NCI-H146 (cell line): ENCODE data around the gene ZNF547.

ENCODE experiments used
- DNase-seq: peaks from one replicate; lab custom pipeline; 2025; lab: John Stamatoyannopoulos, UW

Gene ZNF547

DNA sequence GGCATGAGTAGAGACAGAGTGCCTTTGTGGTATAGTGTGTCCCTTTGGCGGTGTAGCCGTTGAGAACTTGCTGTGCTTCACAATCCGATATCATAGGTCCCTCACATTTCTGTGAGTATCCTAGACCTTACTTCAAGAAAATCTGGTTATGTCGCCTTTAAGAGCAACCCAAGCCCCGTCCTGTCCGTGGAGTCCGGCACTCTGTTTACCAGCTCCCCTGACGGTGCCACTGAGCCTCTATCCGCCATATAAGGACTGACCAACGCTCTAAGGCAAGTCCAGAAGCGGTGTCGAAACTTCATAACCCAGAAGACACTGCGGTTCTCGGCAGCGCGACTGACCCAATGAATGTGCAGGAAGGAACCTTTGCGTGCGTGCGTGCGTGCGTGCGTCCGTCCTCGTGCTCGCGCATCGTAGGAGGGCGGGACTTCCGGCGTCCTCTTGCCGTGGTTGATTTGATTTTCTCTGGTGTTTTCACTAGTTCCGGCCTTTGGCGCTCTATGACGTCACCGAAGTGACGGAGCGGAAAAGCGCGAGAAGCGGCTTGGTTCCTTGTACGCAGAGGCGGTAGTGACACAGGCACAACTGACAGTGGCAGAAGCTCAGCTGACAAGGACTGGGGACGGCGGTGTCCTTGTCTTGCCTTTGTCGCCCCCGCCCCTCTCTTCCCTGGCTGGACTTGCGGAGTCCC, at the start of gene ZNF547, which contains the start of gene TRAPPC2B:
TSS of gene ZNF547 (plus strand) at position 555 of the 691 bp plus-strand sequence. CDS start 5,005 bp downstream, outside the sequence.
TSS of gene TRAPPC2B (plus strand) at position 555 of the 691 bp plus-strand sequence. CDS start 1,283 bp downstream, outside the sequence.
- DNase-seq = peak; percentile 100

DNA sequence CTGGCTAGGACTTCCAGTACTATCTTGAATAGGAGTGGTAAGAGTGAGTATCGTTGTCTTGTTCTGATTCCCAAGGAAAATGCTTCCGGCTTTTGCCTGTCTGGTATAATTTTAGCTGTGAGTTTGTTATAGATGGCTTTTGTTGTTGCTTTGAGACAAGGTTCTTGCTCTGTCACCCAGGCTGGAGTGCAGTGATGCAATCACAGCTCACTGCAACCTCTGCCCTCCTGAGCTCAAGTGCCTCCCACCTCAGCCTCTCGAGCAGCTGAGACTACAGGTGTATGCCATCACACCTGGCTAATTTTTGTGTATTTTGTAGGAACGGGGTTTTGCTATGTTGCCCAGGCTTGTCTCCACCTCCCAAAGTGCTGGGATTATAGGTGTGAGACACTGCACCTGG, 49.2 kb upstream of the ZNF547 start:
- no peak for DNase-seq

DNA sequence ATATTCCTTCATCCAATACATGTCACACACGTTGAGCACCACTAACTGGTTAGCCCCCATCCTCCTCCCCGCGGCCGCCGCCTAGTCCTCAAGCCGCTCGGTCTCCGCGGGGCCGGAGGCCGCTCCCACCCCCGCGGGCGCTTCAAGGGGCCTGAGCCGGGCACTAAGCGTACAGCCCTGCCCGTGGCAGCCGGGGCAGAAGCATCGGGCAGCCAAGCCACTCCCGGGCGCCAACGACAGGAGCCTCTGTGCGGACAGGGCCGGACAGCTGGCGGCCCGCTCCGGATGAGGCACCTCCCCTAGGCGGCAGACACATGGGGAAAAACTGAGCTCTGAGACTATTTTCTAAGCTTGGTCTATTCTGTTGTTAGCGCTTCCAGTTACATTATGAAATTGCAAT, 45.8 kb upstream of the ZNF547 start:
- no peak for DNase-seq

DNA sequence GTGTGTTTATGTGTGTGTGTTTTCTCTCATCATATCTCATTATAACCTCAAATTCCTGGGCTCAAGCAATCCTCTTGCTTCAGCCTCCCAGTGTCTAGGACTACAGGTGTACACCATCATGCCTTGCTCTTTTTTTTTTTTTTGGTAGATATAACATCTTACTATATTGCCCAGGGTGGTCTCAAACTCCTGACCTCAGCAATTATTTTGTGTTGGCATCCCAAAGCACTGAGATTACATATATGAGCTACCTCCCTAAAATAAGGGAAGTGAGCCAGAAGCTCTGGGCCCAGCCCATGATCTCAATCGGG, 43.5 kb upstream of the ZNF547 start:
- DNase-seq = no peak

DNA sequence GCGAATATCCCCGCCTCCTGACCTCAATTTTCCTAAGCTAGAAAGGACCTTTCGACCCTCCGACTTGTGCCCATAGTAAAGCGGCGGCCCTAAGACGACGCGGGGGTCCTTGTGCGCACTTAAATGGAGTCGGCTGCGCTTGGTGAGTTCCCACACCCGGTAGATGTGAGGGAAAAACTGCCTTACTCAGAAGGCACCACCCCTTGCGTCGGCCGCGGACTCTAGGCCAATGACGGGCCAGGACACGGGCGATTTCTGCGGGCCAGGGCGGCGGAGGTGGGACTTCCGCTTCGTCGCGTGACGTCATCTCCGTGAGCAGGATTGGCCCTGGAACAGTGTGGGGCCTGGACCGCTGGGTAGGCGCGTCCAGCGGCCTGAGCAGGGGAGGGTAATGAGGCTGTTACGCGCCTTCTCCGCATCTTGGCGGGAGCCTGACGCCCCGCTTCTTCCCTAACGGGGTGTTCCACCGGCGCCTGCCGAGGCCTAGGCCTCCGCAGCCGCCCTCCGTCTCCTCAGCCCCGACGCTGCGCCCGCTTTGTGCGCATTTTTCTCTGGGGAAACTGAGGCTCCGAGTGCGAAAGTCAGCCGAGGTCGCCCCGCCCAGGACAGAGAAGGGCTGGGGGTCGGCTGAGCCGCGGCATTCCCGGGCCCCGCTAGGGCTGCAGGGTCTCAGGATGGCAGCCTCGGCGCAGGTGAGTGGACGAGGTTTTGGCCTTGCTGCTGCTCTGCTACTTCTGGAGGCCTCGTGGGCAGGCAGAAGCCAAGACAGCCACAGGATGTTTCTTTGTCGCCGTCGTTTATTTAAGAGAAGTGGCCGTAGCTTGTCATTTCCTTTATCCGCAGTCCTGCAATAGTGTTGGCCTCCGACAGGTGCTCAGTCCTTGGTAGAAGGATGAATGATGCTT, 42.9 kb upstream of the ZNF547 start, which contains the start of gene ZNF543:
TSS of gene ZNF543 (plus strand) at position 293 of the 905 bp plus-strand sequence. CDS start at position 675, 382 bp downstream.
- DNase-seq = peak; percentile 98

DNA sequence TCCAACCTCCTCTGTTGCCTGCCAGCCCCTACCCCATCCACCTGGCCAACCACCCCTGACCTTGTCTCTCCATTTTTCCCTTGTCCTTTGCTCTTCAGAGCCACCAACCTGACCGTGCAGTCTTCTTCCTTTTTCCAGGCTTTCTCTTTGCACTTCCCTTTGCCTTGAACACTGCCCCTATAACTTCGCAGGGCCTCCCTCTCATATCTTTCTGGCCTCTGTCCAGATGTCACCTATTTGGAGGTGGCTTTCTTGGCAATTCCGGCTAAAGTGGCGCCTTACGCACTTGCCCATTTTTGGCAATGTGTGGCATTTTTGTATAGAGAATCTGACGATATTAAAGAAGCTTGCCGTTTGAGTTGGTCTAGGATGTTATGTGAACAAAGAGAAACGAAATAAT, 42.2 kb upstream of the ZNF547 start:
- DNase-seq = no peak

DNA sequence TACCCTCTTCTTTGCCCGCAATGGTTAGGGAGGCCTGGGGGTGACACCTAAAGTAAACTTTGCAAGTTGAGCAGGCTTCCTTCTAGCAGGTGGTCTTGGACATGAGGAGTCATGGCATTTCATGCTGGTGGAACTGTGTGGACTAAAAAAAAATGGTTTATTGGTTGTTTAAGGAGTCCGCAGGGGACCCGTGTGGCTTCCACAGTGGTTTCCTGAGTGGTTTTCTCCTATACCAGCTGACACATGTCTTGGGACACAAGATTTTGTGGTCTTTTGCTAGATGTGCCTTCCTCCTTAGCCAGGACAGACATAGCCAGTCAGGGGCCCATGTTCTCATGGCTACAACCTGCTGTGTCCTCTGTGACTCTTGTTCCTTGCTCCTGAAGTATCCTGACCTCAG, 41.6 kb upstream of the ZNF547 start:
- no peak for DNase-seq

DNA sequence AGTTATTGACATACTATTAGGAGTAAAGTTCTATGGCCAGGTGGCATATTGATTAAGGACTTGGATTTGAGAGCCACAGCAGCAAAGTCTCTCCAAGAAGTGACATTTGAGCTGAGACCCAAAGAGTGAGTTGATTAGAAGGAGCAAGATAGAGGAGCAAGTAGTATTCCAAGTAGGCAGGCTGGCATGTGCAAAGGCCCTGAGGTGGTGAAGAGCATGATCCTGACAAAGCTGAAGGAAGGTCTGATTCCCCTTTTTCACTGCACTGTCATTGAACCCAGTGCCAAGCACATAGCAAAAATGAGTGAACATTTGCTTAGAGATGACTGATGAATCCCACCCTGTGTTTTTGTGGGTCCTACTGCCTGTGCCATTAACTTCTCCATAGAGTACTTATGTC, 38.4 kb upstream of the ZNF547 start:
- DNase-seq = no peak

DNA sequence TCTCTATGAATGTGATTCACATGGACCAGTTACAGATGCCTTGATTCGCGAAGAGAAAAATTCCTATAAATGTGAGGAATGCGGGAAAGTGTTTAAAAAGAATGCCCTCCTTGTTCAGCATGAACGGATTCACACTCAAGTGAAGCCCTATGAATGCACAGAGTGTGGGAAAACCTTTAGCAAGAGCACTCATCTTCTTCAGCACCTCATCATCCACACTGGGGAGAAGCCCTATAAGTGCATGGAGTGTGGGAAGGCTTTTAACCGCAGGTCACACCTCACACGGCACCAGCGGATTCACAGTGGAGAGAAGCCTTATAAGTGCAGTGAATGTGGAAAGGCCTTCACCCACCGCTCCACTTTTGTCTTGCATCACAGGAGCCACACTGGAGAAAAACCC, 35.4 kb upstream of the ZNF547 start:
- no peak for DNase-seq

DNA sequence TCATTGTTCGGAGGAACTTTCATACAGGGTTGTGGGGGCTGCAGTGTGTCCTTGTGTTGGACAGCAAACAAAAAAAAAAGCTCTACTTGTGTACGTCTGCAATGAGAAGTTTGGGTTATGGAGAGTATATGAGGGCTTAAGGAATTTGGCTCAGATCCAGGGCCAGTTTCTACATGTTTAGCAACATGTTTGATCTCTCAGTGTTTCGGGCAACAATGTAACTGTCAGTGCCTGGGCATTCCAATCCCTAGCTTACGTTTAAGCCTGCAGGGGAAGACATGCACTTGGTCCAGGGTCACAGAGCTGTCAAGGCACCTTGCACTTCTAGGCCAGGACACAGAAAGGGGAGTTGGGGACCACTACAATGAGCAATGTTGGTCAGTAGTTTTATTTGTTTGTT, 29.2 kb upstream of the ZNF547 start:
- no peak for DNase-seq

DNA sequence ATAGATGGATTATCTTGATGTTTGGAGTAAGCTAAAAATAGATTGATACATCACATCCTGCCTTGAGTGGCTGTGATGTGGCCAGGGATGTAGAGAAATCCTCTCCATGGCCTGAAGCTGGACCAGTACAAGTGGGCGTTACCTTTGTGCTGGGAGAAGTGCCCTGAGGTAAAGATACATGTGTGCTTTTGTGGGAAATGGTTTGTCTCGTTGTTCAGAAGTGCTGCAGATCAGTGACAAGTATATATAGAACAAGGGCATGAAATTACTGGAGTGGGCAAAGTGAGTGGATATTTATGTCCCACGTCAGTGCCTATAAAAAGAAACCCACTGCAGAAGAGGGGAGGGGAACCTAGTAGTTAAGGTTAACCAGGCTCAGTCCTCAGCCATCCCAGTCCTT, 24.5 kb upstream of the ZNF547 start:
- no peak for DNase-seq

DNA sequence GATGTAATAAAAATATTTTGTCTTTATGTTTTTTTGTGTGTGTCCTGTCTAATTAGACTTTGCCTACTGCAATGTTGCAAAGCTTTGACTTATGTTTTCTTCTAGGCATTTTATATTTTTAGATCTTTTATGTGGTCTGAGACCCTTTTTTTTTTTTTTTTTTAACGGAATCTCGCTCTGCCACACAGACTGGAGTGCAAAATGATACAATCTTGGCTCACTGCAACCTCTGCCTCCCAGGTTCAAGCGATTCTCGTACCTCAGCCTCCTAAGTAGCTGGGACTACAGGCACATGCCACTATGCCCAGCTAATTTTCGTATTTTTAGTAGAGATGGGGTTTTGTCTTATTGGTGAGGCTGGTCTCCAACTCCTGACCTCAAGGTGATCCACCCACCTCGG, 20.8 kb upstream of the ZNF547 start:
- no peak for DNase-seq

DNA sequence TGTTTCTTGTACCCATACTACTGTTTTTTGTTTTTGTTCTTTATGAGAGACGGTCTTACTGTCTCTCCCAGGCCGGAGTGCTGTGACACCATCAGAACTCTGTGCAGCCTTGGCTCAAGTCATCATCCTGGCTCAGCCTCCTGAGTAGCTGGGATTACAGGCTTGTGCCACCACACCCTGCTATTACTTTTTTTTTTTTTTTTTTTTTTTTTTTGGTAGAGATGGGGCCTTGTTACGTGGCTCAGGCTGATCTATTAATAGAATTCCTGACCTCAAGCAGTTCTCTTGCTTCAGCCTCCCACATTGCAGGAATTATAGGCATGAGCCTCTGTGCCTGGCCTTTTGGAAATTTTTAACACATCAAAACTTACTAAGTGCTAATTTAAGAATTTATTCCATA, 15.2 kb upstream of the ZNF547 start:
- DNase-seq = no peak

DNA sequence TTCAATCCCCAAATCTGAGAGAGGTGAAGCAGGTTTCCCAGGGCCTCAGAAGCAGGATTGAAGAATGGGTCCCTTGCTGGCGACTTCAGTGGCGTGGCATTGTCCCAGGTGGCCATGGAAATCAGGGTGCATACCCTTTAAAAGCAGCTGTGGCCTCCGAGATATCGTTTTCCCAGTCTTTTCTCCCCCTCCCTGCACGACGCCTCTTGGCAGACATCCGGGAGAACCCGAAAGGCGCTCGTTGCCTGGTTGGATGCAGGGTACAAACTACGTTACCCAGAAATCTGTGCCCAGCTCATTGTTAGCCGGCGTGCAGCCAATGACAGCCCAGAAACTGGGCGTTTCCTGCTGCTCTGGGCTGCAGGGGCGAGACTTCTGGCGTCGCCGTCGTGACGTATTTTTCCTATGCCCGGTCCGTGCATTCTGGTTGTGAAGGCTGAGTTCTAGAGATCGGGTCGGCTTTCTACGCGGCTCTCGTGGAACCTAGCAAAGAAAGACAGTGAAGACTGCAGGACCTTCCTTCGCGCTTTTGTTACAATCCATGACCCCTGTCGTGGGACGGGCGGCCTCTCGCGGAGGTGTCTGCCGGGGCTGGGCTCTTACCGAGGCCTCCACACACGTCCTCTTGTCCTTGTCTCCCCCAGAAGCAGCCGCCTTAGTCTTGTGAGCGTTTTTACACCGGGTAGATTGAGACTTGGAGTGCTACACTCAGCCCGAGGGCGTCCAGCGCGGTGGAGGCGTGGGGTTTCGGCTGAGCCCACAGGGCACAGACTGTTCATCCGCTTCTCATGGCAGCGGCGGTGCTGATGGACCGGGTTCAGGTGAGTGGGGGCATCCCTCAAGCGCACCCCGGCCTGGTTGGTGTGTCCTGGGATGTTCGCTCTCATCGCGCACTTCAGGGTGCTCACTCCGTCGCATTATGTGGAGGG, 12.2 kb upstream of the ZNF547 start, which contains the start of gene ZNF304:
TSS of gene ZNF304 (plus strand) at position 395 of the 929 bp plus-strand sequence. CDS start at position 789, 394 bp downstream.
- DNase-seq = peak; percentile 95

DNA sequence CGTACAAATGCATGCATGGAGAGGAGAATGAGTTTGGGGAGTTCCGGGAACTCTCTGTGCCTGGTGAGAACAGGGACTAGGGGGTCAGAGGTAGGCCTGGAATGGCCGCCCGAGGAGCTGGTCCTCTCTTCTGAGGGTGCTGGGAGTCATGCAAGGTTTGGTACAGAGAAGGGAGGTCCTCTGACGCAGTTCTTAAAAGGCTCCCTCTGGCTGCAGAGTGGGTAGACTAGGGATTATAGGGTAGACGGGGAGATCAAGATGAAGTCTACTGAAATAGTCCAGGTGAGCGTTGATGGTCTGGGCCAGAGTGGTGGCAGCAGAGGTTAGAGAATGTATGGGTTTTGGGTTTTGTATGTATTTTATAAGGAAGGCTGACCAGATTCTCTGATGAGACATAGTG, 11.5 kb upstream of the ZNF547 start:
- no peak for DNase-seq

DNA sequence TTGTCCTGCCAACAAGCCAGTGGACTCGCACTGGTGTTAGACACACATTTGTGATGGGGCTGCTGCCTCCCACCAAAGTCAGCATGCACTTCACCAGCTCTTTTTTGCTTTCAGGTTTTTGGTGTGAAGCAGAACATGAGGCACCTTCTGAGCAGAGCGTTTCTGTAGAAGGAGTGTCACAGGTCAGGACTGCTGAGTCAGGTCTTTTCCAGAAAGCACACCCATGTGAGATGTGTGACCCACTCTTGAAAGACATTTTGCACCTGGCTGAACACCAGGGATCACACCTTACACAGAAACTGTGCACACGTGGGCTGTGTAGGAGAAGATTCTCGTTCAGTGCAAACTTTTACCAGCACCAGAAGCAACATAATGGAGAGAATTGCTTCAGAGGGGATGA, 7.4 kb upstream of the ZNF547 start:
- no peak for DNase-seq

DNA sequence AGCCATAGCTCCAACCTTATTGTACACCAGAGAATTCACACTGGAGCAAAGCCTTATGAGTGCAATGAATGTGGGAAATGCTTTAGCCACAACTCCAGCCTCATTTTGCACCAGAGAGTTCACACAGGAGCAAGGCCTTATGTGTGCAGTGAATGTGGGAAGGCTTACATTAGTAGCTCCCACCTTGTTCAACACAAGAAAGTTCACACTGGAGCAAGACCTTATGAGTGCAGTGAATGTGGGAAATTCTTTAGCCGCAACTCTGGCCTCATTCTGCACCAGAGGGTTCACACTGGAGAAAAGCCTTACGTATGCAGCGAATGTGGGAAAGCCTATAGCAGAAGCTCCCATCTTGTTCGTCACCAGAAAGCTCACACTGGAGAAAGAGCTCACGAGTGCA, 5.9 kb upstream of the ZNF547 start:
- no peak for DNase-seq

DNA sequence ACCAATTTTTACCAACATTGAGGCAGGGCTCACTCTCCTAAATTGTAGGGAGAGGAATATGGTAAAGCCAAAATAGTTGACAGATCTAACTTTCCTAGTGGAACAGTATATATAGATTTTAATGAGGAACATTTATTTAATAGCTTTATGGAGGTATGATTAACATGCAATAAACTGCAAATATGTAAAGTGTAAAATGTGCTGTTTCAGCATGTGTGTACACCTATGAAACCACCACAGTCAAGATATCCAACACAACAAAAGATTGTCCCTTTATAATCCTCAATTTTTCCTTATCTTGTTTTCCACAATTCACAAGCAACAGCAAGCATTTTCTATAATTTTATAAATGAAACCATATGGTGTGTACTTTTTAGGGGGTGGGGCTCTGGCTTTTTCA, 4.1 kb upstream of the ZNF547 start:
- DNase-seq = no peak

DNA sequence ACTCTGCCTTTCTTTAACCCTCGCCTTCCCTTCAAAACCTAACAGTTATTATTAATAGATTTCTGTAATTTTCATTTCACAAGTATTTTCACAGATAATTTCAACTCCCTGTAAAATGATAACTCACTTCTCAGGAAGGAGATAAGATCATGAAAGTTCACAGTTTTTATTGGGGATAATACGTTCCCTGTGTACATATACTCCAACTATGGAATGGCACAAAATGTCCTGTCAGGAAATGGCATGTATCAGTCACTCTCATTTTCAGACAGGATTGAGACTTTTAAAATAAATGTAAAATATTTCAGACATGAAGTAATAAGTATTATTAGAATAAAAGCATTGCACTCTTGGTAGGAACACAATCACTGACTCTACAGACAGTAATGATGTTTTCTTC, 932 bp upstream of the ZNF547 start:
- no peak for DNase-seq

DNA sequence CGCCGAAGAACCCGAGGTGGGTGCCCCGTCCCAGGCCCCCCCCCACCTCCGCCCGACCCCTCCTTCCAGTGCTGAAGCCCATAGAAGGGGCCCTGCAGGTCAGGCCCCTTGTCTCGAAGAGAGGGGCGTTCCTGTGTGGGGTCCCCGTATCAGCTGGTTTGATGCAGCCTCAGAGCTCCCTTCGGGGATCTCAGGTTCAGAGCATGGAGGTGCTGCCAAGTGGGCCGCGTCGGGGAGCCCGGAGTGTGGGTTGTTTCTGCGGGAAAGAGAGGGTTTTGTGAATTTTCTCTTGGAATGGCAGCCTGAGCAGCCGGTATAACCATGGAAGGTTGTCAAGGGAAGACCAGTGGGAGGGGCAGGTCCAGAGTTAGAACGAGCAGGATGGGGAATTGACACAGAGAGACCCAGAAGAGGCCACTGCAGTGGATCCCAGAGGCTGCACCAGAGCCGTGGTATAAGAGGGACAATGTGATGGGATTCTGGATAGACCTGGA, 384 bp downstream of the ZNF547 start:
- DNase-seq = peak; percentile 27

DNA sequence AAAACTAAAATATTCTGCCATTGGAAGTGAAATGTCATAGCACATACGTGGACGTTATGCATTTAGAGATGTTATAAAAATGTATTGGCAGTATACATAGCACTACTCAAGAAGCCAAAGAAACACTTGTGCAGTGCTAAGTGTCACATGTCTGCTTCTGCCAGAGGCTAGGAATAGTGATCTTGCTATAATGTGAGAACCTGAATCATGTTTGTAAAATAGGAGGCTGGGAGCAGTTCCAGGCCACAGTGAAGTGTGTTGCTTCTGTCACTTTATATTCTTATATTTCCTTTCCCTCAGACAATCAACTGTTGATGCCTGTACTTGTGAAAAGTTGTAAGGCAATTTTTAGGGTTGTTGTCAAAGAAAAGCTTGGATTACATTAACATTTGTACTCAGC, 3.4 kb downstream of the ZNF547 start:
- no peak for DNase-seq

DNA sequence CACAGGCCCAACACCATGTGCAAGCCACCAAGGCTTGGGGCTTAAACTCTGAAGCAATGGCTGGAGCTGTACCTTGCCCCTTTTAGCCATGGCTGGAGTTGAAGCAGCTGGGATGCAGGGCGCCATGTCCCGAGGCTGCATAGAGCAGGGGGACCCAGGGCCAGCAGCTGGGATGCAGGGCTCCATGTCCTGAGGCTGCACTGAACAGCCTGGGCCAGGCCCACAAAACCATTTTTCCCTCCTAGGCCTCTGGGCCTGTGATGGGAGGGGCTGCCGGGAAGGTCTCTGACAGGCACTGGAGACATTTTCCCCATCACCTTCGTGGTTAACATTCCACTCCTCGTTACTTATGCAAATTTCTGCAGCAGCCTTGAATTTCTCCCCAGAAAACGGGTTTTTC, 10.8 kb downstream of the ZNF547 start:
- DNase-seq = no peak
